SU-DHL-6 (cell line): ENCODE results near the gene TDG.

Source experiments
- CTCF ChIP-seq: fragments of 200-600 bp; sonication (generic); IDR thresholded peaks from one replicate; pipeline ENCODE4 v1.5.1; 2017; ENCODE audit warnings: antibody characterized with exemption, mild to moderate bottlenecking, low read length, moderate library complexity; ENCODE audit not compliant: insufficient read depth, poor library complexity, severe bottlenecking
- EZH2phosphoT487 ChIP-seq: fragments of 200-600 bp; sonication (generic), shearing (Covaris generic); conservative IDR thresholded peaks from 2 replicates; pipeline ENCODE4 v1.6.1; 2018; ENCODE audit warnings: mild to moderate bottlenecking, antibody characterized with exemption, low read length, moderate library complexity, mixed read lengths

GRCh38 chr12:104002686-104003085, 37.0 kb downstream of the TDG start:
- TF ChIP-seq CTCF (no peak), EZH2phosphoT487 (no peak)
